ENCODE measurements around the gene ZNF438.

The ZNF438 gene

GRCh38 chr10:30832001-30832748, 199.5 kb downstream of the ZNF438 start:
- no peak for TF ChIP-seq CTCF (IDR thresholded peaks at IDR 0.05; ENCODE audit: low read depth, low read length, missing control alignments)
- H3K27me3 ChIP-seq (replicated peaks): no peaks in the 10 kb centered on the region
- H3K27ac ChIP-seq: no peak overlapping the region
- H3K36me3 ChIP-seq (replicated peaks): no peaks in the 10 kb centered on the region
- H3K4me3 ChIP-seq (ENCODE audit: low read depth, low read length): no peak overlapping the region
- DNase-seq: no peak
- in situ Hi-C loops (cut with HindIII; ENCODE audit: low pct_ligation_motif_present, low sequenced_read_pairs): no loop called here

GRCh38 chr10:30831426-30831825, 200.2 kb downstream of the ZNF438 start:
- no peak for TF ChIP-seq CTCF (IDR thresholded peaks at IDR 0.05; ENCODE audit: low read depth, low read length, missing control alignments)
- in situ Hi-C loops (cut with HindIII; ENCODE audit: low pct_ligation_motif_present, low sequenced_read_pairs): no loop called here
- DNase-seq: no peak

GRCh38 chr10:30830315-30831230, 201.1 kb downstream of the ZNF438 start:
- no peak overlapping the region for H3K27ac ChIP-seq
- H3K36me3 ChIP-seq (replicated peaks): no peaks in the 10 kb centered on the region
- in situ Hi-C loops (cut with HindIII; ENCODE audit: low pct_ligation_motif_present, low sequenced_read_pairs): no loop called here
- TF ChIP-seq CTCF (IDR thresholded peaks at IDR 0.05; ENCODE audit: low read depth, low read length, missing control alignments): no peak
- no peak for DNase-seq
- no peaks in the 10 kb centered on the region for H3K27me3 ChIP-seq (replicated peaks)
- no peak overlapping the region for H3K4me3 ChIP-seq (ENCODE audit: low read depth, low read length)

More at GRCh38 chr10:30831426-30831825, 200.2 kb downstream of the ZNF438 start:
- H3K36me3 ChIP-seq (replicated peaks): no peaks in the 10 kb centered on the region
- no peak overlapping the region for H3K4me3 ChIP-seq (ENCODE audit: low read depth, low read length)
- H3K27ac ChIP-seq: no peak overlapping the region
- no peaks in the 10 kb centered on the region for H3K27me3 ChIP-seq (replicated peaks)

GRCh38 chr10:30829901-30830300, 201.8 kb downstream of the ZNF438 start:
- H3K27ac ChIP-seq: no peak overlapping the region
- in situ Hi-C loops (cut with HindIII; ENCODE audit: low pct_ligation_motif_present, low sequenced_read_pairs): no loop called here
- no peaks in the 10 kb centered on the region for H3K27me3 ChIP-seq (replicated peaks)
- H3K36me3 ChIP-seq (replicated peaks): no peaks in the 10 kb centered on the region
- no peak overlapping the region for H3K4me3 ChIP-seq (ENCODE audit: low read depth, low read length)
- no peak for TF ChIP-seq CTCF (IDR thresholded peaks at IDR 0.05; ENCODE audit: low read depth, low read length, missing control alignments)
- peak; percentile 35 for DNase-seq

GRCh38 chr10:30828680-30829079, 203.0 kb downstream of the ZNF438 start:
- H3K27ac ChIP-seq: no peak overlapping the region
- H3K4me3 ChIP-seq (ENCODE audit: low read depth, low read length): no peak overlapping the region
- TF ChIP-seq CTCF (IDR thresholded peaks at IDR 0.05; ENCODE audit: low read depth, low read length, missing control alignments): no peak
- no peaks in the 10 kb centered on the region for H3K36me3 ChIP-seq (replicated peaks)
- H3K27me3 ChIP-seq (replicated peaks): no peaks in the 10 kb centered on the region
- DNase-seq: peak; percentile 53
- in situ Hi-C loops (cut with HindIII; ENCODE audit: low pct_ligation_motif_present, low sequenced_read_pairs): no loop called here
